GM18505 (cell line): ENCODE results near the gene RTEL1.

Experiments
- ATAC-seq: cut with Tn5 transposase; IDR thresholded peaks from one replicate; pipeline ENCODE4 v1.9.1; 2021; ENCODE audit not compliant: unreplicated experiment
- POLR2A ChIP-seq: IDR thresholded peaks from 4 replicates; pipeline ENCODE4 v1.6.1; 2011; ENCODE audit warnings: borderline replicate concordance; ENCODE audit not compliant: insufficient read depth, insufficient read length; ENCODE audit errors: extremely low read depth

RTEL1 gene

DNA sequence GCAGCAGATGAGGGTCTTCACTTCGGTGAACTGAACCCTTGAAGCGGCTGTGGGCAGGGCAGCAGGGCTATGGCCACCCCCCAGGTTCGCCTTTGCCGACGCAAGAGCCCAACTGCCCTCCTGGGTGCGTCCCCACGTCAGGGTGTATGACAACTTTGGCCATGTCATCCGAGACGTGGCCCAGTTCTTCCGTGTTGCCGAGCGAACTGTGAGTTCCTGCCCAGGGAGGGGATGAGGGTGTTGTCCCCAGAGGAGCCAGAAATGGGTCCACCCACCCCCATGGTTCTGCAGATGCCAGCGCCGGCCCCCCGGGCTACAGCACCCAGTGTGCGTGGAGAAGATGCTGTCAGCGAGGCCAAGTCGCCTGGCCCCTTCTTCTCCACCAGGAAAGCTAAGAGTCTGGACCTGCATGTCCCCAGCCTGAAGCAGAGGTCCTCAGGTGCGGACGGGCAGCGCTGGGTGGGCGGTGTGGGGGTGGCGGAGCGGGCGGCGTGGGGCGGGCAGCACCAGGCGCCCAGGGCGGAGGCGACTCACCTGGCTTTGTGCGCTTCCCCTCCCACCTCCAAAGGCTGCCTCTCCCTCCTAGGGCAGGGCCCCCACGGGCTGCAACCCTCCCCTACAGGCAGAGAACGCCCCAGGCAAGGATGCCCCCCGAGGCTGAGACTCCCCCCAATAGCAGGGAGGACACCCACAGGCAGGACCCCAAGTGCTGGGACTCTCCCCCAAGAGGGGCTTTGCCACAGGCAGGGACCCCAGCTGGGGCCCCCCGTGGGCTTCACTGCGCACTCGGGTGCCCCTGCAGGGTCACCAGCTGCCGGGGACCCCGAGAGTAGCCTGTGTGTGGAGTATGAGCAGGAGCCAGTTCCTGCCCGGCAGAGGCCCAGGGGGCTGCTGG lies 32.1 kb downstream of the RTEL1 start:
- no peak for ATAC-seq
- no peak for TF ChIP-seq POLR2A

DNA sequence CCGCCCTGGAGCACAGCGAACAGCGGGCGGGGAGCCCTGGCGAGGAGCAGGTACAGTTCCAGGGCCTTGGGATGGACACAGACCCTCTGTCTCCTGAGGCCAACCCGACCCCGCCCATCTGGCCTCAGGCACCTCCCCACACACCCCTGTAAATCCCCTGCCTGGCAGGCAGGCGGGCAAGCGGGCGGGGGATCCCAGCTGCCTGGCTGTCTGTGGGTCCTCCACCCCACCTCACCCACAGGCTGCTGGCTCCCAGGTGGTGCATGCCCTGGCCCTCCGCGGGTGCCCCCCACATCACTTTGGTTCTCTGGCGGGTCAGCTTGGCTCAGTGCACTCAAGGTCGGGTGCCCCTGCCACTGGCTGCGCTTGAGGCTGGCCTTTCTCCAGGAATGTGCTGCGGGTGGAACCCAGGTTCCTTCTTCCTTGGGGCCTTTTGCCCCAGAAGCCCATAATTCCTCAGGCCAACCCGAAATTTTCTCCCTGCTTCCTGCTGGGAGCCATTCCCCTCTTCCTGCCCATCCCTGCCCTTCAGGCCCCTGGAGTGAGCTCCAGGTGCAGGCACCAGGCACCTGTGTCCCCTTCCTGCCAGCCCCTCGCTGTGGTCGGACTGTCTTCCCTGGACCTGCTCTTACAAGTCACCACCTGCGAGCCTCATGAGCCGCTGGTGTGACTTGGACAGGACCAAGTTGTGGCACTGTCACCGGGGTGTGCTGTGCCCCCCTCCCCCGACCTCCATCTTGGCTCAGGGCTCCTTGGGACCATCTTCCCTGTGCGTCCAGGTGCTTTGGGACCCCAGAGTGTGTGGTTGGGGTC lies 33.0 kb downstream of the RTEL1 start:
- no peak for ATAC-seq
- TF ChIP-seq POLR2A: no peak

DNA sequence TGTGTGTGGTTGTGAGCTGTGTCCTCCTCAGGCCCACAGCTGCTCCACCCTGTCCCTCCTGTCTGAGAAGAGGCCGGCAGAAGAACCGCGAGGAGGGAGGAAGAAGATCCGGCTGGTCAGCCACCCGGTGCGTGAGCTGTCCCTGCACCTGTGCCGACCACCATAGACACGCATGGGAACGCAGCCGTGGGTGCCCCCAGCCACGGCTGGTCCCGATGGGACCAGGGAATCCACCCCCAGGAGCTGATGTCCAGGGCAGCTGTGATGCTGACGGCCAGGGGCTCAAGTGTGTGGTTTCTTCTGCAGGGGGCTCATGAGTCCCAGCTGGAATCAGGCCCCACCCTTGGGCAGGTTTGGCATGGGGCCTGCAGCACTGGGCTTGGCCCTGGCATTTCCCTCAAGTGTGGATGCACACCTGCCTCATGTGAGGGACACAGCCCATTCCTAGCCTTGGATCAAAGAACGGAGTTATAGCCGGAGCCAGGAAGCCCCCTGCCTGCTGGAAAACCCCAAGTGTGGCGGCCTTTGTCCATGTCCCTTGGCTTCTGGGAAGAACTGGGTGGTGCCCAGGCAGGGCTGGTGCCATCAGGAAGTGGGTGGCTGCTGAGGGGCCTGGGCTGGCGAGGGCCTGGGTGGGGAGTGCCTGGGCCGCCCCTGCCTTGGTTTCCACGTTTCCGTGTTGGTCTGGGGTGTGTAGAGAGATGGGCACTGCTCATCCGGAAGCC lies 33.8 kb downstream of the RTEL1 start:
- TF ChIP-seq POLR2A: no peak
- ATAC-seq: no peak

GRCh38 chr20:63692436-63693082 lies 34.4 kb downstream of the RTEL1 start:
- ATAC-seq: no peak
- TF ChIP-seq POLR2A: no peak

- no peak for TF ChIP-seq POLR2A
- ATAC-seq: no peak
Measured at GRCh38 chr20:63693083-63693732, 35.1 kb downstream of the RTEL1 start.

- TF ChIP-seq POLR2A: no peak
- no peak for ATAC-seq
Measured at GRCh38 chr20:63693733-63694583, 35.8 kb downstream of the RTEL1 start.

DNA sequence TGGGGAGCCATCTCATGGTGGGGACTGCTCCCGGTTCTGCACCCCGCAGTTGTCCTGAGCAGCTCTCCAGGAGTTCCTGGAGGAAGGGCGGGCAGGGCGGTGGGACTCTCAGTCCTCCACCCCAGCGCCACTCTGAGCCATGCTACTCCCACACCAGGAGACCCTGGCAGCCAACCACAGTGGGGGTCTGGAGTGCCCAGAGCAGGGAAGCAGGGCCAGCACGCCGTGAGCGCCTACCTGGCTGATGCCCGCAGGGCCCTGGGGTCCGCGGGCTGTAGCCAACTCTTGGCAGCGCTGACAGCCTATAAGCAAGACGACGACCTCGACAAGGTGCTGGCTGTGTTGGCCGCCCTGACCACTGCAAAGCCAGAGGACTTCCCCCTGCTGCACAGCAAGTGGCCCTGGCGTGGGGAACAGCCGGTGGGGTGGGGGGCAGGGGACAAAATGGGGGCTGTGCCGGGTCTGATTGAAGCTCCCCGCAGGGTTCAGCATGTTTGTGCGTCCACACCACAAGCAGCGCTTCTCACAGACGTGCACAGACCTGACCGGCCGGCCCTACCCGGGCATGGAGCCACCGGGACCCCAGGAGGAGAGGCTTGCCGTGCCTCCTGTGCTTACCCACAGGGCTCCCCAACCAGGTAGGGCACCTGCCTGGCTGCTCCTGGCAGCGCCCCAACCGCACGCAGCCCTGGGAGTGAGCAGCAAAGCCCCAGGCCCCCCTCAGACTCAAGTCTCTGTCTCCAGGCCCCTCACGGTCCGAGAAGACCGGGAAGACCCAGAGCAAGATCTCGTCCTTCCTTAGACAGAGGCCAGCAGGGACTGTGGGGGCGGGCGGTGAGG lies 36.7 kb downstream of the RTEL1 start:
- no peak for TF ChIP-seq POLR2A
- no peak for ATAC-seq

- no peak for ATAC-seq
- TF ChIP-seq POLR2A: no peak
Measured at GRCh38 chr20:63695424-63696305, 37.6 kb downstream of the RTEL1 start.

GRCh38 chr20:63696306-63696627 lies 38.2 kb downstream of the RTEL1 start:
- ATAC-seq: no peak
- no peak for TF ChIP-seq POLR2A
